ENCODE measurements around the gene SAMD4A.

Gene SAMD4A

GRCh38 chr14:54728700-54729527 is 162.0 kb downstream of the SAMD4A start:
- TF ChIP-seq, protein P1, sequence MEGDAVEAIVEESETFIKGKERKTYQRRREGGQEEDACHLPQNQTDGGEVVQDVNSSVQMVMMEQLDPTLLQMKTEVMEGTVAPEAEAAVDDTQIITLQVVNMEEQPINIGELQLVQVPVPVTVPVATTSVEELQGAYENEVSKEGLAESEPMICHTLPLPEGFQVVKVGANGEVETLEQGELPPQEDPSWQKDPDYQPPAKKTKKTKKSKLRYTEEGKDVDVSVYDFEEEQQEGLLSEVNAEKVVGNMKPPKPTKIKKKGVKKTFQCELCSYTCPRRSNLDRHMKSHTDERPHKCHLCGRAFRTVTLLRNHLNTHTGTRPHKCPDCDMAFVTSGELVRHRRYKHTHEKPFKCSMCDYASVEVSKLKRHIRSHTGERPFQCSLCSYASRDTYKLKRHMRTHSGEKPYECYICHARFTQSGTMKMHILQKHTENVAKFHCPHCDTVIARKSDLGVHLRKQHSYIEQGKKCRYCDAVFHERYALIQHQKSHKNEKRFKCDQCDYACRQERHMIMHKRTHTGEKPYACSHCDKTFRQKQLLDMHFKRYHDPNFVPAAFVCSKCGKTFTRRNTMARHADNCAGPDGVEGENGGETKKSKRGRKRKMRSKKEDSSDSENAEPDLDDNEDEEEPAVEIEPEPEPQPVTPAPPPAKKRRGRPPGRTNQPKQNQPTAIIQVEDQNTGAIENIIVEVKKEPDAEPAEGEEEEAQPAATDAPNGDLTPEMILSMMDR (IDR thresholded peaks at IDR 0.05; ENCODE audit: low read depth, low read length, missing control alignments): no peak
- DNase-seq (ENCODE audit: low read depth): no peak
- in situ Hi-C loops (cut with HindIII; ENCODE audit: low sequenced_read_pairs): no loop called here
- no peak overlapping the region for H3K4me3 ChIP-seq (ENCODE audit: low read depth, low read length)

- no peak overlapping the region for H3K4me3 ChIP-seq (ENCODE audit: low read depth, low read length)
- TF ChIP-seq, protein P1 (IDR thresholded peaks at IDR 0.05; ENCODE audit: low read depth, low read length, missing control alignments): no peak
- DNase-seq (ENCODE audit: low read depth): peak; percentile 31
- in situ Hi-C loops (cut with HindIII; ENCODE audit: low sequenced_read_pairs): loop anchor here (5.0 kb wide), 1 partner anchor 62 kb away; no protein-coding TSS in a partner anchor
These were observed 163.4 kb downstream of the SAMD4A start for GRCh38 chr14:54730156-54730961.

GRCh38 chr14:54734966-54735365 is 168.0 kb downstream of the SAMD4A start:
- H3K4me3 ChIP-seq (ENCODE audit: low read depth, low read length): no peak overlapping the region
- DNase-seq (ENCODE audit: low read depth): no peak
- TF ChIP-seq, protein P1 (IDR thresholded peaks at IDR 0.05; ENCODE audit: low read depth, low read length, missing control alignments): no peak
- in situ Hi-C loops (cut with HindIII; ENCODE audit: low sequenced_read_pairs): loop anchor here (5.0 kb wide), 1 partner anchor 57 kb away; no protein-coding TSS in a partner anchor

- H3K4me3 ChIP-seq (ENCODE audit: low read depth, low read length): no peak overlapping the region
- in situ Hi-C loops (cut with HindIII; ENCODE audit: low sequenced_read_pairs): no loop called here
- TF ChIP-seq, protein P1 (IDR thresholded peaks at IDR 0.05; ENCODE audit: low read depth, low read length, missing control alignments): no peak
- DNase-seq (ENCODE audit: low read depth): no peak
These were observed 168.5 kb downstream of the SAMD4A start for GRCh38 chr14:54735424-54735823.

- DNase-seq (ENCODE audit: low read depth): peak; percentile 57
- TF ChIP-seq, protein P1 (IDR thresholded peaks at IDR 0.05; ENCODE audit: low read depth, low read length, missing control alignments): no peak
- in situ Hi-C loops (cut with HindIII; ENCODE audit: low sequenced_read_pairs): no loop called here
- no peak overlapping the region for H3K4me3 ChIP-seq (ENCODE audit: low read depth, low read length)
These were observed 170.3 kb downstream of the SAMD4A start for GRCh38 chr14:54737132-54737711.

DNA sequence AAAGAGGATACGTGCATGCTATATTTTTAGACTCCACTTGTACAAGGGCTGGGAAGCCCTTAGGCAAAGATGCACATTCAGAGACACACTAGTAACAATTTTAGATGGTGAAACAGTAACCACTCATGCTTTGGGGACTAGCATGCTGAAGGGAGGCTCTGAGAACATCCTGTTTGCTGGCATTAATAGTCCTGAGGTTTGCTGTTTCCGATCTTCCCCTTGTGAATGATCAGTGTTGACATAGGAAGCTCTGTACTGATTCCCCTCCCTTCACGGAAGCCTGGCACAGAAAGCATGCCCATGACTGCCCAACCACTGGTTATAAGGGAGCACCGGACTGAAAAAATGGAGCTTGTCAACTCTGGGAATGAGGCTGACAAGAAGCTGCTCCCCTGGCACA is 171.1 kb downstream of the SAMD4A start:
- DNase-seq (ENCODE audit: low read depth): no peak
- no peak overlapping the region for H3K4me3 ChIP-seq (ENCODE audit: low read depth, low read length)
- TF ChIP-seq, protein P1 (IDR thresholded peaks at IDR 0.05; ENCODE audit: low read depth, low read length, missing control alignments): no peak
- in situ Hi-C loops (cut with HindIII; ENCODE audit: low sequenced_read_pairs): no loop called here
